ENCODE measurements around the gene MPIG6B.

MPIG6B gene

GRCh38 chr6:31758281-31758680 lies 35.1 kb downstream of the MPIG6B start:
- Mint-ChIP-seq H3K4me1 (ENCODE audit: low read depth) (peaks cover 9% of the 10 kb centered on the region), H3K9me3 (no peaks in the 10 kb centered on the region), H3K27me3 (ENCODE audit: low read depth) (no peaks in the 10 kb centered on the region), H3K4me3 (no peak overlapping the region), H3K36me3 (ENCODE audit: low read depth) (peaks cover 16% of the 10 kb centered on the region), H3K27ac (no peak overlapping the region)

- Mint-ChIP-seq H3K9me3 (no peaks in the 10 kb centered on the region), H3K4me1 (ENCODE audit: low read depth) (peaks cover 21% of the 10 kb centered on the region), H3K36me3 (ENCODE audit: low read depth) (peaks cover 19% of the 10 kb centered on the region), H3K27me3 (ENCODE audit: low read depth) (no peaks in the 10 kb centered on the region), H3K4me3 (no peak overlapping the region), H3K27ac (no peak overlapping the region)
Observed at GRCh38 chr6:31760790-31761189, 37.6 kb downstream of the MPIG6B start.

DNA sequence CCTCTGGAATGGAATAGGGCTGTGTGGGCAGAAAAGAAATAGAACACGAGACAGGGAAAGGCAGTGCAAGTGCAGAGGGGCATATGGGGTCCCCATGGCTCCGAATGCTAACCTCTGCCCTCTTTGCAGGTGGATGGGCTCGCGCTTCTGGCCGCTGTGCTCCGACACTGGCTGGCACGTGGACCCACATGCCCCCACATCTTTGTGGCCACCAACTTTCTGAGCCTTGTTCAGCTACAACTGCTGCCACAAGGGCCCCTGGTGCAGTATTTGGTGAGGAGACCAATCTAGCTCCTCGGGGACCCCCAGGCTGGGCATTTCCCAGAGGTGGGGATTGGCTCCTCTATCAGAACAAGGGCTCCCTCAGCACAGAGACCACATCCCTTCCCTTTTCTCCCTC lies 38.2 kb downstream of the MPIG6B start:
- Mint-ChIP-seq H3K27me3 (ENCODE audit: low read depth) (no peaks in the 10 kb centered on the region), H3K36me3 (ENCODE audit: low read depth) (peaks cover 19% of the 10 kb centered on the region), H3K9me3 (no peaks in the 10 kb centered on the region), H3K4me3 (no peak overlapping the region), H3K4me1 (ENCODE audit: low read depth) (peaks cover 21% of the 10 kb centered on the region), H3K27ac (no peak overlapping the region)

DNA sequence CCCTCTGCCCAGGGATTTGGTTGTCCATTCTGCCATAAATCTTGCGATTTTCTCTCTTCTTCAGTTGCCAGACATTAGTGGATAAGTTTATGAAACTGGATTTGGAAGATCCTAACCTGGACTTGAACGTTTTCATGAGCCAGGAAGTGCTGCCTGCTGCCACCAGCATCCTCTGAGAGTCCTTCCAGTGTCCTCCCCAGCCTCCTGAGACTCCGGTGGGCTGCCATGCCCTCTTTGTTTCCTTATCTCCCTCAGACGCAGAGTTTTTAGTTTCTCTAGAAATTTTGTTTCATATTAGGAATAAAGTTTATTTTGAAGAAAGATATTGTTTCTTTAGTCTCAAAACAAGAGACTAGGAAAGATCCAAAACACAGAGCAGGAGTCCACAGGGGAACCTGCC lies 39.2 kb downstream of the MPIG6B start, which contains the start of gene SAPCD1:
Gene SAPCD1, plus strand, starts transcription at position 301 of the 400 bp plus-strand sequence. CDS start 399 bp downstream, outside the sequence.
- peaks cover 21% of the 10 kb centered on the region for H3K4me1 Mint-ChIP-seq (ENCODE audit: low read depth)
- no peak within 1 kb of the TSS for H3K4me3 Mint-ChIP-seq

DNA sequence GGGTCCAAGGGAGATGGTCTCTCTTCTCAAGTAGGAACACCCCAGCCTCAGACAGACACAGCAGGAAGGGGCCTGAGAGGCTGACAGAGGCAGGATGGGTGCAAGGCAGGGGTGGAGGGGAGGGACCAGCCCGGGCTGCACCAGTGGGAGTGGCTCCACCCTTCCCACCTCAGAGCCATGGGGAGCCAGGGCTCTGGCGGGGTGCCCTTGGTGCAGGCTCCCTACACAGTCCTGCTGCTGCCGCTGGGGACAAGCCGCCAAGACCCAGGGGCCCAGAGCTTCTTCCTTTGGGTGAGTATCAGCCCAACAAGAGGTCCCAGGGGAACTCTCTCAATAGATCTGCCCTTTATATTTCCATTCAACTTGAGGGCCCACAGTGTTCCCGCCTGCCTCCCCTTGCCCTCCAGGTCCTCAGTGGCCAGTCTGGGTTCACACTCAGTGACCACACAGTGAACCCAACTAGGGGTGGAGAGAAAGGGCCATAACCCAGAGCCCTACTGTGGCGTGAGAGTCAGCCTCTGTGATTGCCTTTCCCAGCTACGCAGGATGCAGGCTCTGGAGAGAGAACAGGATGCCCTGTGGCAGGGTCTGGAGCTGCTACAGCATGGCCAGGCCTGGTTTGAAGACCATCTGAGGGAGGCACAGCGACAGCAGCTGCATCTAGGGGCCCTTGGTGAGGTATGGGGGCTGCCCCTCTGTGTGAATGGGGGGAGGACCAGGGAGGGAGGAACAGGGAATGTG lies 39.9 kb downstream of the MPIG6B start:
- peaks cover 19% of the 10 kb centered on the region for H3K36me3 Mint-ChIP-seq (ENCODE audit: low read depth)
- H3K27ac Mint-ChIP-seq, result peak overlapping the region; percentile 73
- H3K9me3 Mint-ChIP-seq, result no peaks in the 10 kb centered on the region
- no peaks in the 10 kb centered on the region for H3K27me3 Mint-ChIP-seq (ENCODE audit: low read depth)
- H3K4me1 Mint-ChIP-seq (ENCODE audit: low read depth), result peaks cover 21% of the 10 kb centered on the region
- no peak overlapping the region for H3K4me3 Mint-ChIP-seq

More for the DNA sequence above, 39.2 kb downstream of the MPIG6B start, which contains the start of gene SAPCD1:
- H3K27ac Mint-ChIP-seq, result peak within 1 kb of the TSS; percentile 73
- peaks cover 19% of the 10 kb centered on the region for H3K36me3 Mint-ChIP-seq (ENCODE audit: low read depth)
- H3K9me3 Mint-ChIP-seq, result no peaks in the 10 kb centered on the region
- H3K27me3 Mint-ChIP-seq (ENCODE audit: low read depth), result no peaks in the 10 kb centered on the region

DNA sequence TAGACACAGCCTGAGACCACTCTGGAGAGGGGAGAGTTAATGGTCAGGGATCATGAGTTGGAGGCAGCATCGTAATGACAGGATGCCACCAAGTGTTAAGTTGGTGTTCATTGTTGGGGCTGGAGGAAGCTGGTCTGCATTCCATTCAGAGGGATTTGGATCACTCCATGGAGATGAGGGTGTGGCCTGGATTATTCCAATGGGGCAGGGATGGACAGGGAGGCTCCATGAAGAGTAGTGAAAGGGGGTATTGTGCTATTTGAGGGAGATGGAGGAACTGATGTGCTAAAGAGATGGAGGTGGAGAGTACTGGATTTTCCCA lies 40.4 kb downstream of the MPIG6B start:
- H3K27me3 Mint-ChIP-seq (ENCODE audit: low read depth), result no peaks in the 10 kb centered on the region
- H3K27ac Mint-ChIP-seq, result peak overlapping the region; percentile 73
- no peaks in the 10 kb centered on the region for H3K9me3 Mint-ChIP-seq
- H3K4me1 Mint-ChIP-seq (ENCODE audit: low read depth), result peaks cover 21% of the 10 kb centered on the region
- H3K4me3 Mint-ChIP-seq, result no peak overlapping the region
- peaks cover 18% of the 10 kb centered on the region for H3K36me3 Mint-ChIP-seq (ENCODE audit: low read depth)

DNA sequence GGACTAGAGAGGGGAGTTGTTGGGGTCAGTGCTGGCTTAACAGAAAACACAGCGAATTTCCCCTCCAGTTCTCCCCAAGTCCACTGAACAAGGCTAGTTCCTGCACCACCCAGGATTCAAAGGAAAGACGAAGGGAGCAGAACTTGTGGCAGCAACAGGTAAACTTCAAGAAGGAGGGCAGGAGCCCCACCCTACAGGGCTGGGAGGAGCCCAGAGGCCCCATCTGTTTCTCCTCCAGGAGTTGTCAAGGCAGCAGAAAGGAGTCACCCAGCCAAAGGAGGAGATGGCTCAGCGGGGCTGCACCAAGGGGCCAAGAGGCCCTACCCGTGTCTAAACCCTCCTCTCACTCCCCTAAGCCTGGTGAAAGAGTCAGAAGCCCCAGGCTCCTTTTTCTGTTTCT lies 41.0 kb downstream of the MPIG6B start:
- no peaks in the 10 kb centered on the region for H3K27me3 Mint-ChIP-seq (ENCODE audit: low read depth)
- H3K4me1 Mint-ChIP-seq (ENCODE audit: low read depth), result peaks cover 20% of the 10 kb centered on the region
- H3K9me3 Mint-ChIP-seq, result no peaks in the 10 kb centered on the region
- H3K4me3 Mint-ChIP-seq, result no peak overlapping the region
- H3K27ac Mint-ChIP-seq, result peak overlapping the region; percentile 14
- peaks cover 16% of the 10 kb centered on the region for H3K36me3 Mint-ChIP-seq (ENCODE audit: low read depth)

GRCh38 chr6:31765559-31765909 lies 42.4 kb downstream of the MPIG6B start:
- Mint-ChIP-seq H3K27me3 (ENCODE audit: low read depth) (no peaks in the 10 kb centered on the region), H3K9me3 (no peaks in the 10 kb centered on the region), H3K27ac (no peak overlapping the region), H3K4me3 (no peak overlapping the region), H3K4me1 (ENCODE audit: low read depth) (peaks cover 22% of the 10 kb centered on the region), H3K36me3 (ENCODE audit: low read depth) (peaks cover 12% of the 10 kb centered on the region)

DNA sequence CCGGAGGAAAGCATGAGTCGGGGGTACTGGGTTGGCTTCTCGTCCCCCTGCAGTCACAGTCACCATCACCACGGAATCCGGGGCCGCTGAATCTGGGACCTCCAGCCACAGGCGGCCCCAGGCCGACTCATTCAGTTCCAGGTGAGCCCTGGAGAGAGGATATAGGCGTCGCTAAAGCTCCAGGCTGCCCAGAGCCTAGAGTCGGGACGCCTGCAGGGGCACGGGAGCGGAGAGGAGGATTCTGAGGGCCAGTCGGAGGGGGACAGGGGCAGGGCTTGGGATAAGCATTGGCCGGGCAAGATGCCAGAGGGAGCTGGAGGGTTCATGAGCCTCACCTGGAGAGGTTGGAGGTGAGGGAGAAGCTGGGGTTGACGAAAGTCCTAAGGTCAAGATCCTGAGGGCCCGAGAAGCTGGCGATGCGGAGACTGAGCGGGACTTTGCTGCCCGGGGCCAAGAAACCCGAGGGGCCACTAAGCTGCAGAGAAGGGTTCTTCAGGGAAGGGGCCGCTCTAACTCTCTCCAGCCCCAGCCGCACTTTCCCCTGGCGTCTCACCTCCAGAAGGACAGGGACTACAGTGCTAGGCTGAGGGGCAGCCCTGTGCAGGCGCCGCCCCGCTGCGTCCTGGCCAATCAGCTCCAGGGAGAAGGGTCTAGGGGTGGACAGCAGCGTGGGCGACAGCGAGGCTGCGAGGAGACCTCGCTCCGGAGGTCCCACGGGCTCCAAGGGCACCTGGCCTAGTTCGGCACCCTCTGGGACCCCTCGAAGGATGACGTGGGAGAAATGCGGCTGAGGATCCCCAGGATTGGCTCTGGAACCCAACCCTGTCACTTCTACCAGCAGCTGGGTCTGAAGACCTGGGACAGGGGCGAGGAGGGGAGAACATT lies 43.0 kb downstream of the MPIG6B start:
- Mint-ChIP-seq H3K27ac (no peak overlapping the region), H3K27me3 (ENCODE audit: low read depth) (no peaks in the 10 kb centered on the region), H3K36me3 (ENCODE audit: low read depth) (peaks cover 12% of the 10 kb centered on the region), H3K4me1 (ENCODE audit: low read depth) (peaks cover 21% of the 10 kb centered on the region), H3K4me3 (no peak overlapping the region), H3K9me3 (no peaks in the 10 kb centered on the region)

DNA sequence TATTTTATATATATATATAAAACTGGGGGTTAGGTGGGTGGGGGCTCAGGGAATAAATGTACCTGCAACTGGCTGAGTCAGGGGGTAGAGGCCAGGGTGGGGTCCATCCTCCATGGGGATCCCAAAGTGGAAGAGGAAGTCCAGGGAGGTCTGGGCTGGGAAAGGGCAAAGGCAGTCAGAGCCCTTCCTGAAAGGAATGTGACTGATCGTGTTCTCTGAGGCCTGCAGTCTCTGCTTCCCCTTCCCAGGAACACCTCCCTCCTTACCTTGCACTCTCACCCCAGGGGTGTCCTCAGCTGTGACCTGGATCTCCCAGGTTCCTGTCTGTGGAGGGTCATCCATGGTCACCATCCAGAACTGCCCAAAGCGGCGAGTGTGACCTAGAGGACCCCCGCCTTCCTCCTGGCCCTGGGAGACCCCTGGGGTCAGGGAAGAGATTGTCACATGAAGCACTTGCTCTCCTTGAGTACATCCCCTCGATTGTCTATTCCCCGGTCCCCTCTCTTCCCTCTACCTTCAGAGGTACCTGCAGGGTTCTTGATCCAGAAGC lies 44.0 kb downstream of the MPIG6B start:
- Mint-ChIP-seq H3K27ac (no peak overlapping the region), H3K4me1 (ENCODE audit: low read depth) (peaks cover 25% of the 10 kb centered on the region), H3K9me3 (no peaks in the 10 kb centered on the region), H3K27me3 (ENCODE audit: low read depth) (no peaks in the 10 kb centered on the region), H3K4me3 (no peak overlapping the region), H3K36me3 (ENCODE audit: low read depth) (peaks cover 14% of the 10 kb centered on the region)

- no peak overlapping the region for H3K27ac Mint-ChIP-seq
- no peaks in the 10 kb centered on the region for H3K27me3 Mint-ChIP-seq (ENCODE audit: low read depth)
- no peak overlapping the region for H3K4me3 Mint-ChIP-seq
- H3K36me3 Mint-ChIP-seq (ENCODE audit: low read depth), result peaks cover 9% of the 10 kb centered on the region
- H3K4me1 Mint-ChIP-seq (ENCODE audit: low read depth), result peaks cover 27% of the 10 kb centered on the region
- H3K9me3 Mint-ChIP-seq, result no peaks in the 10 kb centered on the region
Observed at GRCh38 chr6:31768363-31769257, 45.4 kb downstream of the MPIG6B start.

- no peak overlapping the region for H3K4me3 Mint-ChIP-seq
- H3K4me1 Mint-ChIP-seq (ENCODE audit: low read depth), result peaks cover 21% of the 10 kb centered on the region
- H3K9me3 Mint-ChIP-seq, result no peaks in the 10 kb centered on the region
- peak overlapping the region; percentile 1 for H3K27ac Mint-ChIP-seq
- H3K36me3 Mint-ChIP-seq (ENCODE audit: low read depth), result peaks cover 7% of the 10 kb centered on the region
- no peaks in the 10 kb centered on the region for H3K27me3 Mint-ChIP-seq (ENCODE audit: low read depth)
Observed at GRCh38 chr6:31769684-31770371, 46.7 kb downstream of the MPIG6B start.

DNA sequence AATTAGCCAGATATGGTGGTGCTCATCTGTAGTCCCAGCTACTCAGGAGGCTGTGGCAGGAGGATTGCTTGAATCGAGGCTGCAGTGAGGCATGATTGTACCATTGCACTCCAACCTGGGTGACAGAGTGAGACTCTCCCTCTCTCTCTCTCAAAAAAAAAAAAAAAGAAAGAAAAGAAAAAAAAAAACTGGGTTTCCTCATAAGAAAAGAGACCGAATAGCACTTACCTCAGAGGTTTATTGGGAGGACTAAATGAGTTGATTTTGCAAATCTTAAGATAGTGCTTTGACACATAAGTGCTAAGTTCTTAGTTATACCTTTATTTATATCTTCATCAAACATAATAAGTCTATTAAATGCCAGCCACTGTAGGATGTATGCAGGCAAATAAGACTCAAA lies 47.7 kb downstream of the MPIG6B start:
- peaks cover 7% of the 10 kb centered on the region for H3K36me3 Mint-ChIP-seq (ENCODE audit: low read depth)
- no peak overlapping the region for H3K4me3 Mint-ChIP-seq
- peaks cover 23% of the 10 kb centered on the region for H3K4me1 Mint-ChIP-seq (ENCODE audit: low read depth)
- no peaks in the 10 kb centered on the region for H3K27me3 Mint-ChIP-seq (ENCODE audit: low read depth)
- H3K27ac Mint-ChIP-seq, result peak overlapping the region; percentile 55
- H3K9me3 Mint-ChIP-seq, result no peaks in the 10 kb centered on the region

GRCh38 chr6:31771992-31772358 lies 48.8 kb downstream of the MPIG6B start:
- peaks cover 7% of the 10 kb centered on the region for H3K36me3 Mint-ChIP-seq (ENCODE audit: low read depth)
- peaks cover 29% of the 10 kb centered on the region for H3K4me1 Mint-ChIP-seq (ENCODE audit: low read depth)
- H3K27me3 Mint-ChIP-seq (ENCODE audit: low read depth), result no peaks in the 10 kb centered on the region
- H3K4me3 Mint-ChIP-seq, result no peak overlapping the region
- no peaks in the 10 kb centered on the region for H3K9me3 Mint-ChIP-seq
- no peak overlapping the region for H3K27ac Mint-ChIP-seq

Measured in T-helper 1 cell treated with Interleukin-12 subunit alpha and Interleukin-12 subunit beta and Interleukin-4 antibody, amounts not matched to agents 30 μg/mL and 1 μg/mL, for 36 hours (primary cell).